GM12878 (cell line): ENCODE data around the gene NFKBIB. TPM values are rescaled to one million over a fixed set of nuclear protein-coding genes. Genes with fewer than 3 reads are reported as not detected.

Source experiments
- ATAC-seq: fragments of 200-7000 bp; cut with Tn5 transposase; 3 replicates; pipeline ENCODE4 v1.9.1; 2020; ENCODE audit warnings: mild to moderate bottlenecking, moderate library complexity
- BruUV-seq: library from RNA; stranded (reverse); fragments of 400-500 nt; replicated peaks from 2 replicates; lab custom pipeline; 2021; lab: Mats Ljungman, UMichigan
- CTCF ChIA-PET: fragments of 300-600 bp; sonication (Branson Sonifier 250); formaldehyde crosslinking; extraction: SDS; loops from one replicate; lab custom pipeline; 2021; ENCODE audit warnings: inconsistent platforms; lab: Yijun Ruan, JAX
- POLR2A ChIA-PET: fragments of 350-600 bp; formaldehyde crosslinking; extraction: SDS; loops from one replicate; lab custom pipeline; 2021; ENCODE audit warnings: inconsistent platforms; lab: Charles Lee
- RAD21 ChIA-PET: fragments of 300-600 bp; sonication (Branson Sonifier 250); formaldehyde crosslinking; loops from one replicate; lab custom pipeline; 2023; ENCODE audit warnings: antibody characterized with exemption; ENCODE audit not compliant: unreplicated experiment; lab: Charles Lee
- SMC1A ChIA-PET: fragments of 300-600 bp; sonication (Branson Sonifier 250); formaldehyde crosslinking; loops from one replicate; lab custom pipeline; 2023; ENCODE audit not compliant: unreplicated experiment, uncharacterized antibody; lab: Charles Lee
- DNase-seq: peaks from one replicate; pipeline ENCODE4 v3.0.0-alpha.2; 2011; ENCODE audit warnings: low read depth, low spot score
- FAIRE-seq: peaks from 3 replicates; lab custom pipeline; 2011; peaks lifted over from hg19 to GRCh38; lab: Jason Lieb, UNC
- H2AFZ ChIP-seq: 2 replicates; pipeline ENCODE4 v1.6.0; 2011; ENCODE audit warnings: low read depth, low read length, control low read depth; ENCODE audit not compliant: control insufficient read depth
- H3K27ac ChIP-seq: 2 replicates; pipeline ENCODE4 v1.5.1; 2011; ENCODE audit warnings: control low read depth; ENCODE audit not compliant: control insufficient read depth, insufficient read depth
- H3K27me3 ChIP-seq, 2 experiments: replicated peaks in 1 of 2; 2 replicates each; pipeline versions ENCODE4 v1.6.0 to v1.6.1; 2011; ENCODE audit warnings: low read length in 1 of 2; ENCODE audit not compliant: control insufficient read depth in 2 of 2, insufficient read depth in 2 of 2
- H3K36me3 ChIP-seq, 2 experiments: 2 replicates each; pipeline ENCODE4 v1.5.1; 2011; ENCODE audit warnings: low read length in 1 of 2; ENCODE audit not compliant: control insufficient read depth in 2 of 2, insufficient read depth in 2 of 2
- H3K4me1 ChIP-seq: 2 replicates; pipeline ENCODE4 v1.6.1; 2011; ENCODE audit warnings: mild to moderate bottlenecking, low read length, moderate library complexity, mixed read lengths; ENCODE audit not compliant: control insufficient read depth, insufficient read depth
- H3K4me2 ChIP-seq: 2 replicates; pipeline ENCODE4 v1.6.0; 2011; ENCODE audit warnings: control low read depth; ENCODE audit not compliant: control insufficient read depth, insufficient read depth
- H3K4me3 ChIP-seq: fragments of 200-600 bp; sonication (generic); 2 replicates; pipeline ENCODE4 v1.5.1; 2016
- H3K79me2 ChIP-seq: 2 replicates; pipeline ENCODE4 v1.6.0; 2011; ENCODE audit warnings: low read length; ENCODE audit not compliant: control insufficient read depth, insufficient read depth
- H3K9ac ChIP-seq: 2 replicates; pipeline ENCODE4 v1.8.0; 2011; ENCODE audit warnings: low read length, control low read depth, mixed read lengths; ENCODE audit not compliant: control insufficient read depth, insufficient read depth
- H3K9me3 ChIP-seq: replicated peaks from 3 replicates; pipeline ENCODE4 v1.5.1; 2011; ENCODE audit warnings: mild to moderate bottlenecking, low read length; ENCODE audit not compliant: control insufficient read depth, insufficient read depth
- H4K20me1 ChIP-seq: 2 replicates; pipeline ENCODE4 v1.6.0; 2011; ENCODE audit not compliant: control insufficient read depth, insufficient read depth
- STAT3 ChIP-seq: IDR thresholded peaks from 2 replicates; pipeline ENCODE4 v1.6.1; 2011; ENCODE audit warnings: low read depth, low read length, improper control_type of control experiment
- WGBS: methylation state at CpG from one replicate; pipeline ENCODE4 v1.1.6; 2016; ENCODE audit warnings: low lambda C conversion rate; ENCODE audit not compliant: insufficient replicate concordance, insufficient coverage; ENCODE audit errors: missing lambda C conversion rate; 5-methylcytosine and 5-hydroxymethylcytosine counted together
- in situ Hi-C: fragments of 300-500 bp; cut with MboI; formaldehyde crosslinking; loops from 9 replicates; pipeline ENCODE4 v1.14.3; 2018; ENCODE audit warnings: mixed read lengths
- intact Hi-C: fragments of 100-400 bp; cut with micrococcal nuclease; formaldehyde crosslinking; loops from one replicate; pipeline ENCODE4 v1.14.2; 2022; ENCODE audit not compliant: unreplicated experiment
- polyA plus RNA-seq, 11 experiments: library from polyadenylated mRNA; depleted of rRNA in 4 of 11; unstranded in 6 of 11; stranded (reverse) in 5 of 11; fragments of >200 nt; fragmentation: Nextera tagmentation in 4 of 11; fragmentation: Illumina TruSeq in 1 of 11; extraction: Ambion mirVana in 4 of 11; extraction: Trizol in 1 of 11; gene quantifications; 1 replicate in 1 of 11; 2 replicates in 10 of 11; pipeline versions ENCODE4 v1.2.1 to v1.2.3, GENCODE V29; 2011 to 2016; ENCODE audit warnings: inconsistent platforms in 2 of 11, missing spikeins in 2 of 11, low read depth in 1 of 11
- total RNA-seq, 4 experiments: library from RNA; depleted of rRNA in 3 of 4; stranded (reverse); fragments of >200 nt in 3 of 4; fragmentation: Illumina TruSeq in 1 of 4; extraction: Trizol in 1 of 4; gene quantifications; 2 replicates each; pipeline versions ENCODE4 v1.2.1 to v1.2.3, GENCODE V29; 2013 to 2021
- TF ChIP-seq, protein P1 (sequence below): IDR thresholded peaks from 2 replicates; pipeline ENCODE4 v1.6.1; 2012; ENCODE audit warnings: mild to moderate bottlenecking, low read depth, low read length

NFKBIB gene
- total and polyA plus RNA-seq, 10 of the 15 experiments (the other 5 are each of a cell fraction or from before 2014, with no cell fraction given) = 1.2 to 60.9 (median 31.0) TPM

- Histone ChIP-seq H3K27me3 (no peaks in the 10 kb centered on the region; a peak in 1 of 4 replicates), H3K9ac (no peak overlapping the region), H3K79me2 (no peaks in the 10 kb centered on the region), H3K27ac (no peak overlapping the region), H4K20me1 (no peaks in the 10 kb centered on the region), H3K4me3 (no peak overlapping the region), H2AFZ (no peak overlapping the region), H3K4me1 (no peaks in the 10 kb centered on the region), H3K9me3 (no peaks in the 10 kb centered on the region; the same call in 2 of the 3 replicates), H3K36me3 (no peaks in the 10 kb centered on the region), H3K4me2 (no peak overlapping the region)
- BruUV-seq = no TSS peak
- TF ChIP-seq STAT3 = no peak
- TF ChIP-seq, protein P1, sequence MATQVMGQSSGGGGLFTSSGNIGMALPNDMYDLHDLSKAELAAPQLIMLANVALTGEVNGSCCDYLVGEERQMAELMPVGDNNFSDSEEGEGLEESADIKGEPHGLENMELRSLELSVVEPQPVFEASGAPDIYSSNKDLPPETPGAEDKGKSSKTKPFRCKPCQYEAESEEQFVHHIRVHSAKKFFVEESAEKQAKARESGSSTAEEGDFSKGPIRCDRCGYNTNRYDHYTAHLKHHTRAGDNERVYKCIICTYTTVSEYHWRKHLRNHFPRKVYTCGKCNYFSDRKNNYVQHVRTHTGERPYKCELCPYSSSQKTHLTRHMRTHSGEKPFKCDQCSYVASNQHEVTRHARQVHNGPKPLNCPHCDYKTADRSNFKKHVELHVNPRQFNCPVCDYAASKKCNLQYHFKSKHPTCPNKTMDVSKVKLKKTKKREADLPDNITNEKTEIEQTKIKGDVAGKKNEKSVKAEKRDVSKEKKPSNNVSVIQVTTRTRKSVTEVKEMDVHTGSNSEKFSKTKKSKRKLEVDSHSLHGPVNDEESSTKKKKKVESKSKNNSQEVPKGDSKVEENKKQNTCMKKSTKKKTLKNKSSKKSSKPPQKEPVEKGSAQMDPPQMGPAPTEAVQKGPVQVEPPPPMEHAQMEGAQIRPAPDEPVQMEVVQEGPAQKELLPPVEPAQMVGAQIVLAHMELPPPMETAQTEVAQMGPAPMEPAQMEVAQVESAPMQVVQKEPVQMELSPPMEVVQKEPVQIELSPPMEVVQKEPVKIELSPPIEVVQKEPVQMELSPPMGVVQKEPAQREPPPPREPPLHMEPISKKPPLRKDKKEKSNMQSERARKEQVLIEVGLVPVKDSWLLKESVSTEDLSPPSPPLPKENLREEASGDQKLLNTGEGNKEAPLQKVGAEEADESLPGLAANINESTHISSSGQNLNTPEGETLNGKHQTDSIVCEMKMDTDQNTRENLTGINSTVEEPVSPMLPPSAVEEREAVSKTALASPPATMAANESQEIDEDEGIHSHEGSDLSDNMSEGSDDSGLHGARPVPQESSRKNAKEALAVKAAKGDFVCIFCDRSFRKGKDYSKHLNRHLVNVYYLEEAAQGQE = peak; percentile 57; the same call in 1 of the 2 replicates
- ChIA-PET RAD21 (interaction anchor here (0.5 kb wide), 1 partner anchor 171 kb away, joined by 3 read pairs; no protein-coding TSS in a partner anchor), SMC1A (no interaction called here), CTCF (interaction anchor here (1.7 kb wide), 1 partner anchor 16 kb away, joined by 6 read pairs; the partner anchor contains the start of genes MRPS12 and SARS2), POLR2A (no interaction called here)
- FAIRE-seq = no peak
- ATAC-seq = no peak
- in situ Hi-C loops = no loop called here
- intact Hi-C loops = no loop called here
- DNase-seq = no peak
- 56% methylated on average over 11 of the region's 11 CpGs for WGBS
These were observed 46.7 kb downstream of the NFKBIB start for GRCh38 chr19:38946229-38947010.
